ENCODE results near the gene CARD9. TPM values are rescaled to one million over a fixed set of nuclear protein-coding genes. Genes with fewer than 3 reads are reported as not detected.

The CARD9 gene
- polyA plus RNA-seq, 1 of the 3 experiments (the other 2 are of a cell fraction): 1.1 TPM

- H3K4me3 ChIP-seq (ENCODE audit: low read depth in 2 of 2, low read length in 1 of 2): no peak overlapping the region
- DNase-seq: no peak
- no peaks in the 10 kb centered on the region for H3F3A ChIP-seq (replicated peaks; ENCODE audit: insufficient read depth)
- no peaks in the 10 kb centered on the region for H3K27me3 ChIP-seq (ENCODE audit: insufficient read depth)
- no peak overlapping the region for H2AFZ ChIP-seq (ENCODE audit: low read depth)
- H3K9me3 ChIP-seq: no peaks in the 10 kb centered on the region
- TF ChIP-seq FOSL2 (IDR thresholded peaks at IDR 0.05; ENCODE audit: borderline replicate concordance, low read depth) (no peak), NFIC (IDR thresholded peaks at IDR 0.05; ENCODE audit: borderline replicate concordance) (no peak), EZH2phosphoT487 (IDR thresholded peaks at IDR 0.05; ENCODE audit: borderline replicate concordance, low read depth) (no peak), MEF2A (IDR thresholded peaks at IDR 0.05; ENCODE audit: borderline replicate concordance, low read depth) (no peak), NRF1 (IDR thresholded peaks at IDR 0.05; ENCODE audit: low read depth, low read length) (no peak), GATA2 (CRISPR knock-in tag; IDR thresholded peaks at IDR 0.05) (no peak), REST (IDR thresholded peaks at IDR 0.05; ENCODE audit: low read depth, low read length) (no peak), JUND (IDR thresholded peaks at IDR 0.05) (no peak), SIN3A (IDR thresholded peaks at IDR 0.05; ENCODE audit: borderline replicate concordance, low read depth, low read length) (no peak), ZBTB33 (IDR thresholded peaks at IDR 0.05; ENCODE audit: borderline replicate concordance, low read depth) (no peak), CHD2 (IDR thresholded peaks at IDR 0.05; ENCODE audit: low read length, partially characterized antibody) (no peak), EP300 (IDR thresholded peaks at IDR 0.05; ENCODE audit: borderline replicate concordance in 1 of 2, low read depth in 1 of 2, low read length in 1 of 2) (no peak), IRF3 (IDR thresholded peaks at IDR 0.05; ENCODE audit: low read depth, low read length) (no peak), RCOR1 (IDR thresholded peaks at IDR 0.05; ENCODE audit: low read length) (no peak), RXRA (IDR thresholded peaks at IDR 0.05; ENCODE audit: borderline replicate concordance, low read depth) (no peak), USF1 (IDR thresholded peaks at IDR 0.05; ENCODE audit: borderline replicate concordance, low read depth) (no peak)
- no peak overlapping the region for H3K9ac ChIP-seq
- H3K27ac ChIP-seq (ENCODE audit: low read depth in 2 of 2, low read length in 1 of 2): peak overlapping the region in 1 of 2 experiments; percentile 90; a peak in 2 of 4 replicates
- ChIA-PET POLR2A (interaction anchor here (0.9 to 3.7 kb wide), 4 partner anchors 9 to 26 kb away, joined by 3 to 36 read pairs (median 4); partner anchors contain the start of gene DNLZ), CTCF (interaction anchor here (0.9 to 5.5 kb wide), 15 partner anchors 9 to 138 kb away, joined by 3 to 65 read pairs (median 6); partner anchors contain the start of genes DNLZ, GPSM1 and SNAPC4)
- H4K20me1 ChIP-seq (ENCODE audit: insufficient read depth): no peaks in the 10 kb centered on the region
- H3K4me2 ChIP-seq: no peak overlapping the region
- peaks cover 0 to 15% of the 10 kb centered on the region in 2 experiments for H3K36me3 ChIP-seq (replicated peaks in 1 of 2; ENCODE audit: control insufficient read depth in 1 of 2, insufficient read depth in 2 of 2, low read length in 1 of 2)
- H3K4me1 ChIP-seq (ENCODE audit: control insufficient read depth in 1 of 2, insufficient read depth in 2 of 2, low read depth in 1 of 2, low read length in 1 of 2): peaks cover 0 to 43% of the 10 kb centered on the region in 2 experiments; a peak in 1 of 4 replicates
- no peaks in the 10 kb centered on the region for H3K9me2 ChIP-seq
- 96% methylated on average over 7 of the region's 21 CpGs for WGBS (ENCODE audit: low lambda C conversion rate)
- H3K79me2 ChIP-seq (ENCODE audit: insufficient read depth): no peaks in the 10 kb centered on the region
Measured at GRCh38 chr9:136372006-136372405, 1.5 kb downstream of the CARD9 start.

Data from SK-N-SH (cell line).